Measurements from ENCODE around the gene STK16. TPM values are rescaled to one million over a fixed set of nuclear protein-coding genes. Genes with fewer than 3 reads are reported as not detected.

STK16 gene
- total RNA-seq, 1 experiment from 2014 or later, result 21.6 TPM

- no peak; the same call in 2 of the 3 replicates for TF ChIP-seq CTCF (conservative IDR thresholded peaks at IDR 0.05)
- Histone ChIP-seq H3T11ph (ENCODE audit: low read length) (no peak within 1 kb of the TSS), H2AFZ (ENCODE audit: low read length) (no peak within 1 kb of the TSS), H3K56ac (ENCODE audit: insufficient read length, low read depth, low read length) (no peak within 1 kb of the TSS), H2BK20ac (ENCODE audit: low read depth, low read length, poor library complexity, severe bottlenecking) (no peak within 1 kb of the TSS), H2BK120ac (ENCODE audit: low read depth, low read length, poor library complexity, severe bottlenecking) (no peak within 1 kb of the TSS), H3K79me1 (ENCODE audit: insufficient read depth, low read depth, low read length, poor library complexity, severe bottlenecking) (no peaks in the 10 kb centered on the region), H3K18ac (ENCODE audit: insufficient read length, low read depth, low read length) (peak within 1 kb of the TSS; percentile 83), H3K27ac (ENCODE audit: insufficient read length, low read depth, low read length) (no peak within 1 kb of the TSS), H4K8ac (replicated peaks; ENCODE audit: insufficient read length, low read depth, low read length) (no peak within 1 kb of the TSS), H3K9ac (ENCODE audit: extremely low read depth, insufficient read length, low read length) (peak within 1 kb of the TSS; percentile 54), H3K4me1 (ENCODE audit: insufficient read depth, low read length) (peaks cover 3% of the 10 kb centered on the region; the same call in 1 of the 2 replicates), H4K5ac (ENCODE audit: insufficient read length, low read depth, low read length) (no peak within 1 kb of the TSS), H3K4ac (ENCODE audit: low read depth, low read length) (no peak within 1 kb of the TSS), H3K9me3 (ENCODE audit: control insufficient read depth, low read depth, low read length) (no peaks in the 10 kb centered on the region), H2BK5ac (ENCODE audit: insufficient read length, low read length) (no peak within 1 kb of the TSS), H3K27me3 (ENCODE audit: insufficient read depth, low read length) (no peaks in the 10 kb centered on the region), H2BK15ac (ENCODE audit: low read depth, low read length) (no peak within 1 kb of the TSS; the same call in 1 of the 2 replicates), H3K14ac (ENCODE audit: insufficient read depth, low read length) (peak within 1 kb of the TSS; percentile 81), H2AK5ac (ENCODE audit: insufficient read length, low read length) (peak within 1 kb of the TSS; percentile 3), H3K79me2 (ENCODE audit: insufficient read depth, low read length) (no peaks in the 10 kb centered on the region), H4K91ac (ENCODE audit: insufficient read length, low read depth, low read length) (no peak within 1 kb of the TSS), H2BK12ac (ENCODE audit: insufficient read length, low read depth, low read length) (no peak within 1 kb of the TSS), H3K23ac (ENCODE audit: insufficient read length, low read depth, low read length) (no peak within 1 kb of the TSS), H4K20me1 (ENCODE audit: control insufficient read depth, insufficient read depth, insufficient read length) (no peaks in the 10 kb centered on the region), H3K4me2 (ENCODE audit: insufficient read depth, insufficient read length, low read length) (peak within 1 kb of the TSS; percentile 96), H3K23me2 (ENCODE audit: insufficient read length, low read depth, low read length, poor library complexity, severe bottlenecking) (peaks cover 12% of the 10 kb centered on the region)
- peak; percentile 97 for DNase-seq
- Mint-ChIP-seq H3K36me3 (ENCODE audit: insufficient read depth in 1 of 3, low read depth in 3 of 3) (peaks cover 4 to 30% (median 14%) of the 10 kb centered on the region in 3 experiments; a peak in 6 of 7 replicates), H3K9me3 (no peaks in the 10 kb centered on the region), H3K27ac (peak within 1 kb of the TSS; percentile 85 to 93 (median 89); a peak in 6 of 7 replicates), H3K4me3 (peak within 1 kb of the TSS; percentile 77 to 89), H3K27me3 (ENCODE audit: low read depth) (peaks cover 2% of the 10 kb centered on the region), H3K4me1 (peaks cover 34 to 37% of the 10 kb centered on the region in 2 experiments)
- no CpG with 5 or more reads among the region's 65 CpGs for WGBS (ENCODE audit: extremely low coverage, insufficient read length, low lambda C conversion rate)
Measured at GRCh38 chr2:219279151-219279915, 34.1 kb downstream of the STK16 start, which contains the start of gene DNAJB2. DNAJB2 (plus strand) TSS chr2:219279366; CDS start chr2:219279834, 468 bp downstream.
